Measurements from ENCODE around the gene NUDT3. TPM values are rescaled to one million over a fixed set of nuclear protein-coding genes. Genes with fewer than 3 reads are reported as not detected.

The NUDT3 gene
- total and polyA plus RNA-seq, 4 donors = 3.2 to 20.2 (median 9.5) TPM

- peaks cover 10 to 42% (median 29%) of the 10 kb centered on the region in 4 donors for H3K4me1 ChIP-seq (ENCODE audit: control insufficient read depth in 4 of 4, insufficient read depth in 4 of 4, low read length in 3 of 4)
- H3K27ac ChIP-seq (ENCODE audit: low read depth in 1 of 2, low read length in 2 of 2) = no peak overlapping the region
- H3K4me3 ChIP-seq (ENCODE audit: low read depth in 1 of 3, low read length in 3 of 3) = no peak overlapping the region
- no peaks in the 10 kb centered on the region for H3K27me3 ChIP-seq (ENCODE audit: control insufficient read depth in 4 of 4, insufficient read depth in 4 of 4, low read length in 3 of 4)
- TF ChIP-seq NR2F2 (IDR thresholded peaks at IDR 0.05) (no peak), GABPA (IDR thresholded peaks at IDR 0.05 in 1 of 2, conservative IDR thresholded peaks at IDR 0.05 in 1 of 2) (no peak), FOXA2 (IDR thresholded peaks at IDR 0.05) (no peak), TAF1 (conservative IDR thresholded peaks at IDR 0.05) (no peak), SP1 (IDR thresholded peaks at IDR 0.05) (no peak), ATF3 (IDR thresholded peaks at IDR 0.05) (no peak), RXRA (IDR thresholded peaks at IDR 0.05) (no peak), ZBTB33 (IDR thresholded peaks at IDR 0.05) (no peak), EGR1 (IDR thresholded peaks at IDR 0.05; ENCODE audit: low read depth in 2 of 2) (no peak), FOXA1 (IDR thresholded peaks at IDR 0.05) (no peak), JUND (IDR thresholded peaks at IDR 0.05) (no peak), HNF4G (IDR thresholded peaks at IDR 0.05) (no peak), HNF4A (conservative IDR thresholded peaks at IDR 0.05) (no peak), CTCF (IDR thresholded peaks at IDR 0.05; ENCODE audit: low read depth, low read length, missing input control) (no peak), RAD21 (IDR thresholded peaks at IDR 0.05) (no peak), YY1 (IDR thresholded peaks at IDR 0.05) (no peak)
- TF ChIP-seq, protein P1, sequence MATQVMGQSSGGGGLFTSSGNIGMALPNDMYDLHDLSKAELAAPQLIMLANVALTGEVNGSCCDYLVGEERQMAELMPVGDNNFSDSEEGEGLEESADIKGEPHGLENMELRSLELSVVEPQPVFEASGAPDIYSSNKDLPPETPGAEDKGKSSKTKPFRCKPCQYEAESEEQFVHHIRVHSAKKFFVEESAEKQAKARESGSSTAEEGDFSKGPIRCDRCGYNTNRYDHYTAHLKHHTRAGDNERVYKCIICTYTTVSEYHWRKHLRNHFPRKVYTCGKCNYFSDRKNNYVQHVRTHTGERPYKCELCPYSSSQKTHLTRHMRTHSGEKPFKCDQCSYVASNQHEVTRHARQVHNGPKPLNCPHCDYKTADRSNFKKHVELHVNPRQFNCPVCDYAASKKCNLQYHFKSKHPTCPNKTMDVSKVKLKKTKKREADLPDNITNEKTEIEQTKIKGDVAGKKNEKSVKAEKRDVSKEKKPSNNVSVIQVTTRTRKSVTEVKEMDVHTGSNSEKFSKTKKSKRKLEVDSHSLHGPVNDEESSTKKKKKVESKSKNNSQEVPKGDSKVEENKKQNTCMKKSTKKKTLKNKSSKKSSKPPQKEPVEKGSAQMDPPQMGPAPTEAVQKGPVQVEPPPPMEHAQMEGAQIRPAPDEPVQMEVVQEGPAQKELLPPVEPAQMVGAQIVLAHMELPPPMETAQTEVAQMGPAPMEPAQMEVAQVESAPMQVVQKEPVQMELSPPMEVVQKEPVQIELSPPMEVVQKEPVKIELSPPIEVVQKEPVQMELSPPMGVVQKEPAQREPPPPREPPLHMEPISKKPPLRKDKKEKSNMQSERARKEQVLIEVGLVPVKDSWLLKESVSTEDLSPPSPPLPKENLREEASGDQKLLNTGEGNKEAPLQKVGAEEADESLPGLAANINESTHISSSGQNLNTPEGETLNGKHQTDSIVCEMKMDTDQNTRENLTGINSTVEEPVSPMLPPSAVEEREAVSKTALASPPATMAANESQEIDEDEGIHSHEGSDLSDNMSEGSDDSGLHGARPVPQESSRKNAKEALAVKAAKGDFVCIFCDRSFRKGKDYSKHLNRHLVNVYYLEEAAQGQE (IDR thresholded peaks at IDR 0.05) = no peak
- TF ChIP-seq, protein P2, sequence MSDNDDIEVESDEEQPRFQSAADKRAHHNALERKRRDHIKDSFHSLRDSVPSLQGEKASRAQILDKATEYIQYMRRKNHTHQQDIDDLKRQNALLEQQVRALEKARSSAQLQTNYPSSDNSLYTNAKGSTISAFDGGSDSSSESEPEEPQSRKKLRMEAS (IDR thresholded peaks at IDR 0.05) = no peak
- peaks cover 0 to 2% (median 0%) of the 10 kb centered on the region in 4 donors for H3K36me3 ChIP-seq (ENCODE audit: control insufficient read depth in 4 of 4, insufficient read depth in 3 of 4, low read depth in 1 of 4, low read length in 3 of 4)
- whole genome bisulfite sequencing = 91% methylated on average over 3 of the region's 3 CpGs
- no peaks in the 10 kb centered on the region for H3K9me3 ChIP-seq (ENCODE audit: control insufficient read depth in 4 of 4, low read length in 3 of 4)
- DNase-seq (ENCODE audit: low spot score) = no peak
- no peak overlapping the region for H3K9ac ChIP-seq (ENCODE audit: low read depth in 1 of 2, low read length in 2 of 2)
Observed at GRCh38 chr6:34388421-34388820, 4.0 kb downstream of the NUDT3 start.
